22Rv1 (cell line): Measurements from ENCODE around the gene DNMT3B.

Source experiments
- H3K27ac ChIP-seq: fragments of 450-650 bp; 2 replicates; pipeline ENCODE4 v1.5.1; 2017
- CTCF ChIP-seq: fragments of 450-650 bp; IDR thresholded peaks from 2 replicates; pipeline ENCODE4 v1.5.1; 2017; ENCODE audit warnings: mild to moderate bottlenecking
- ZFX ChIP-seq: fragments of 450-650 bp; IDR thresholded peaks from 2 replicates; pipeline ENCODE4 v1.6.1; 2017; ENCODE audit warnings: antibody characterized with exemption, borderline replicate concordance

The DNMT3B gene

GRCh38 chr20:32798046-32798981 lies 36.1 kb downstream of the DNMT3B start:
- H3K27ac ChIP-seq, result no peak overlapping the region
- no peak for TF ChIP-seq ZFX
- no peak for TF ChIP-seq CTCF

- no peak overlapping the region for H3K27ac ChIP-seq
- TF ChIP-seq ZFX (no peak), CTCF (no peak)
Measured at GRCh38 chr20:32803092-32803491, 40.9 kb downstream of the DNMT3B start.

GRCh38 chr20:32804022-32804715 lies 42.0 kb downstream of the DNMT3B start:
- TF ChIP-seq CTCF (no peak), ZFX (no peak)
- no peak overlapping the region for H3K27ac ChIP-seq

- TF ChIP-seq CTCF (no peak), ZFX (no peak)
- H3K27ac ChIP-seq, result no peak overlapping the region
Measured at GRCh38 chr20:32804817-32805216, 42.6 kb downstream of the DNMT3B start.

- no peak overlapping the region for H3K27ac ChIP-seq
- TF ChIP-seq ZFX, result no peak
- no peak for TF ChIP-seq CTCF
Measured at GRCh38 chr20:32805721-32806120, 43.5 kb downstream of the DNMT3B start.

- H3K27ac ChIP-seq, result no peak overlapping the region
- TF ChIP-seq ZFX (no peak), CTCF (no peak)
Measured at GRCh38 chr20:32806356-32806755, 44.2 kb downstream of the DNMT3B start.

- no peak overlapping the region for H3K27ac ChIP-seq
Measured at GRCh38 chr20:32807706-32808105, 45.5 kb downstream of the DNMT3B start.

More at GRCh38 chr20:32807706-32808105, 45.5 kb downstream of the DNMT3B start:
- TF ChIP-seq ZFX (no peak), CTCF (no peak)
